Activated naive CD4-positive, alpha-beta T cell treated with anti-CD3 and anti-CD28 coated beads, Interleukin-2, amount 10 ng/mL, durations not matched to agents 5 hours and 36 hours (primary cell): Measurements from ENCODE around the gene MYO1H. TPM values are rescaled to one million over a fixed set of nuclear protein-coding genes. Genes with fewer than 3 reads are reported as not detected.

Source experiments
- total RNA-seq, 2 experiments: library from RNA; stranded (reverse); gene quantifications; one replicate each; pipeline ENCODE4 v1.2.3, GENCODE V29; 2021

MYO1H gene
- not detected for total RNA-seq

GRCh38 chr12:109347589-109347988 is at the start of gene MYO1H:
Gene MYO1H, plus strand, starts transcription at chr12:109347900. Its CDS starts 61 bp downstream, at chr12:109347961.

GRCh38 chr12:109308534-109309380 is 38.9 kb upstream of the MYO1H start, which contains the start of gene FOXN4:
Gene FOXN4, minus strand, starts transcription at chr12:109309284. Its CDS starts 963 bp downstream, at chr12:109308321.

GRCh38 chr12:109477185-109477962 is 129.7 kb downstream of the MYO1H start, which contains the start of the genes KCTD10 and UBE3B:
Gene KCTD10, minus strand, starts transcription at chr12:109477300. Its CDS starts 38 bp downstream, at chr12:109477262.
Gene UBE3B, plus strand, starts transcription at chr12:109477634. Its CDS starts 5,918 bp downstream, at chr12:109483552.

Other genes starting within 250 kb of the MYO1H start
- 10 to 100 TPM; 10.8 to 12.1 TPM for gene ACACB, start 231.3 kb upstream of the MYO1H start, total RNA-seq
- gene FOXN4, start 38.6 kb upstream of the MYO1H start, total RNA-seq: not detected
- 10 to 100 TPM; 37.7 to 39.9 TPM for gene KCTD10, start 129.4 kb downstream of the MYO1H start, total RNA-seq
- gene UBE3B, start 129.7 kb downstream of the MYO1H start, total RNA-seq: 10 to 100 TPM; 32.5 to 37.4 TPM
- 10 to 100 TPM; 41.1 to 45.8 TPM for gene MMAB, start 225.6 kb downstream of the MYO1H start, total RNA-seq
- gene MVK, start 225.9 kb downstream of the MYO1H start, total RNA-seq: 10 to 100 TPM; 27.1 to 29.0 TPM